Activated CD4-positive, CD25-positive, alpha-beta regulatory T cell treated with anti-CD3 and anti-CD28 coated beads, Interleukin-2, amount 50 U/mL, for 72 hours (primary cell): ENCODE measurements around the gene CYREN.
"Not testable (repeated sequence)": the region's sequence is repeated elsewhere in the genome, so short reads cannot be mapped to it uniquely, and the experiment has no call there.

ENCODE experiments used
- DNase-seq: peaks from one replicate; pipeline ENCODE4 v3.0.0; 2021

CYREN gene

GRCh38 chr7:135170274-135170997 lies at the start of gene CYREN:
TSS of gene CYREN (minus strand) at chr7:135170707. CDS start at chr7:135168922, 1,785 bp downstream.
- DNase-seq = peak; percentile 89

- no peak for DNase-seq
These were observed 47.4 kb upstream of the CYREN start for GRCh38 chr7:135217645-135218509.

GRCh38 chr7:135215698-135216097 lies 45.2 kb upstream of the CYREN start:
- no peak for DNase-seq

GRCh38 chr7:135215180-135215579 lies 44.7 kb upstream of the CYREN start:
- DNase-seq = no peak

- no peak for DNase-seq
These were observed 43.3 kb upstream of the CYREN start for GRCh38 chr7:135213831-135214230.

GRCh38 chr7:135211946-135212685 lies 41.6 kb upstream of the CYREN start:
- not testable (repeated sequence) for DNase-seq

GRCh38 chr7:135211179-135211945 lies 40.9 kb upstream of the CYREN start, which contains the start of gene WDR91:
TSS of gene WDR91 (minus strand) at chr7:135211526. CDS start at chr7:135211502, 24 bp downstream.
- DNase-seq = peak; percentile 92

- DNase-seq = no peak
These were observed 40.3 kb upstream of the CYREN start for GRCh38 chr7:135210888-135211178.

- no peak for DNase-seq
These were observed 38.8 kb upstream of the CYREN start for GRCh38 chr7:135209225-135209834.

GRCh38 chr7:135208102-135208793 lies 37.7 kb upstream of the CYREN start:
- no peak for DNase-seq

- DNase-seq = no peak
These were observed 37.0 kb upstream of the CYREN start for GRCh38 chr7:135207406-135208101.

GRCh38 chr7:135206941-135207391 lies 36.5 kb upstream of the CYREN start:
- DNase-seq = no peak

GRCh38 chr7:135205850-135206249 lies 35.3 kb upstream of the CYREN start:
- no peak for DNase-seq

GRCh38 chr7:135204876-135205275 lies 34.4 kb upstream of the CYREN start:
- no peak for DNase-seq

- DNase-seq = no peak
These were observed 33.8 kb upstream of the CYREN start for GRCh38 chr7:135204341-135204749.

GRCh38 chr7:135201350-135201749 lies 30.8 kb upstream of the CYREN start:
- DNase-seq = no peak

GRCh38 chr7:135200821-135201331 lies 30.4 kb upstream of the CYREN start:
- DNase-seq = no peak

- no peak for DNase-seq
These were observed 28.9 kb upstream of the CYREN start for GRCh38 chr7:135199439-135199838.

GRCh38 chr7:135197906-135198655 lies 27.6 kb upstream of the CYREN start:
- no peak for DNase-seq

GRCh38 chr7:135197343-135197742 lies 26.8 kb upstream of the CYREN start:
- DNase-seq = no peak
